HUES64 (cell line): ENCODE data around the gene IMPG1.
A peak's percentile ranks its signal among the peaks of the same experiment; 100 is the strongest.

ENCODE experiments used
- H3K27ac ChIP-seq: 2 replicates; pipeline ENCODE4 v1.7.0; 2013; ENCODE audit warnings: low read depth, low read length, inconsistent platforms
- H3K27me3 ChIP-seq: 2 replicates; pipeline ENCODE4 v1.6.1; 2013; ENCODE audit warnings: mild to moderate bottlenecking, low read length; ENCODE audit not compliant: insufficient read depth
- H3K36me3 ChIP-seq: 2 replicates; pipeline ENCODE4 v1.6.1; 2013; ENCODE audit warnings: mild to moderate bottlenecking, low read length; ENCODE audit not compliant: insufficient read depth
- H3K4me1 ChIP-seq: 2 replicates; pipeline ENCODE4 v1.6.1; 2013; ENCODE audit warnings: mild to moderate bottlenecking, low read length, moderate library complexity; ENCODE audit not compliant: insufficient read depth
- H3K4me3 ChIP-seq: 2 replicates; pipeline ENCODE4 v1.5.1; 2013; ENCODE audit warnings: mild to moderate bottlenecking, low read length, moderate library complexity
- H3K9ac ChIP-seq: 2 replicates; pipeline ENCODE4 v1.6.1; 2013; ENCODE audit warnings: mild to moderate bottlenecking, low read depth, low read length
- H3K9me3 ChIP-seq: 2 replicates; pipeline ENCODE4 v1.6.1; 2013; ENCODE audit warnings: low read depth, low read length; ENCODE audit not compliant: insufficient read depth
- WGBS: fragments of 150-250, 120-280 bp; methylation state at CpG from one replicate; pipeline ENCODE4 v1.1.7; 2013; ENCODE audit warnings: missing lambda C conversion rate; 5-methylcytosine and 5-hydroxymethylcytosine counted together

IMPG1 gene

DNA sequence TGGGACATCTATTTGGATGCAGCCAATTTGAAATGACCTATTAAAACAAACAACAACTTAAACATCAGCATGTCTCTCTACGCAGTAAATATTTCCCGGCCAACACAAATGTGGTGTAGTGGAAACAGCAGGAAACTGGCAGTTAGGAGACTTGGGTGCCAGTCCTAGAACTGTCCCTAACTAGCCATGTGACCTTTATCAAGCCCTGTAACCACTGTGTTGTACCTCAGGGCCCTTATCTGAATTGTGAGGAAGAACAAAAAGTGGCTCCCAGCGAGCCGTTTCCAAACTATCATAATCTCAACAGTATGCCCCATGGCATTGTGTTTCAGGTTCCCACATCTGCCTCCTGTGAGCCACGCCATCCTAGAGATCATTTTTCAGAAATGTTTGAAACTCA, 124.5 kb downstream of the IMPG1 start:
- Histone ChIP-seq H3K27me3 (no peaks in the 10 kb centered on the region), H3K27ac (no peak overlapping the region), H3K9ac (no peak overlapping the region), H3K4me1 (peaks cover 16% of the 10 kb centered on the region), H3K36me3 (no peaks in the 10 kb centered on the region), H3K9me3 (no peaks in the 10 kb centered on the region), H3K4me3 (no peak overlapping the region)
- 90% methylated on average over 5 of the region's 5 CpGs for WGBS

DNA sequence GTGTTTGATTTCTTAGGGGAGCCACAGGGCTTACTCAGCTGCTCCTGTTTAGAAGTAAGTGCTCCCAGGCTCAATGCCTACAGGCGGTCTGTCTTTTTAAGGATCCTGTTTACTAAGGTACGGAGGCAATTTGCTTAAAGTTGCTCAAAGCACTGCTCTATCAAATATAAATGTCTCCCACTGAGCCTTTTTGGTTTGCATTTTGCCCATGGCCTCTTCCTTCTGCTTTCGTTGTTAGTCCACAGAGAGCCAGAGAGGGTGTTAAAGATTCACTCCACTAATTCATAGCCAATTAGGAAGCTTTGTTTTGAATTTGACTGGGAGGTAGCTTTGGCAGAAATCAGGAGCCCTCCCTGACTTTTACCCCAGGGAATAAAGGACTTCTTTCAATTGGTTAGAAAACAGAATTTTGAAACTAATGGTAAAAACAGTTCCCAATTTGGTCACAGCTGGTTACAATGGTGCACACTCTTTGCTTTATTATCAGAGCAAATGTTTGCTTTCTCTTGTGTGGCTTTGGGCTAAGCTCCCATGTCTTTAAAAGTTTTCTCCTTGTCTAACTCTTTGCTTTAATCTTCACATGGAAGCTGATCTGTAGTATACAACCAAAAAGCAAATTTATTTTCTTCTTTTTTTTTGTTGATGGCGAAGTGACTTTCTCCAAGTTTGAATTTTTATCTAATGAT, 126.2 kb downstream of the IMPG1 start:
- 13% methylated on average over 3 of the region's 4 CpGs for WGBS
- Histone ChIP-seq H3K27me3 (no peaks in the 10 kb centered on the region), H3K36me3 (no peaks in the 10 kb centered on the region), H3K4me1 (peaks cover 16% of the 10 kb centered on the region), H3K27ac (no peak overlapping the region), H3K9ac (no peak overlapping the region), H3K9me3 (no peaks in the 10 kb centered on the region), H3K4me3 (no peak overlapping the region)

DNA sequence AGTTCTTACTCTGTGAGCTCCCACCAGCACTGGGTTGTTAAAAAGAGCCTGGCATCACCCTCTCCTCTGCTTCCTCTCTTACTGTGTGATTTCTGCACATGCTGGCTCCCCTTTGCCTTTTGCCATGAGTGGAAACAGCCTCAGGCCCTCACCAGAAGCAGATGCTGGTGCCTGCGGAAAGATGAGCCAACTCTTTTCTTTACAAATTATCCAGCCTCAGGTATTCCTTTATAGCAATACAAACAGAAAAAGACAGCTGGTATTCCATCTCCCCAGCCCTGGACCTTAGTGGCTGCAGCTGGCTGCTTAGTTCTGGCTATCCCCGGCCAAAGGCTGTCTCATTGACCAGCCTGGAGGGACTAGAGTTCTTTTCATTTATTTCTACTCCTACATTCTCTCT, 129.1 kb downstream of the IMPG1 start:
- H3K36me3 ChIP-seq: no peaks in the 10 kb centered on the region
- no peak overlapping the region for H3K4me3 ChIP-seq
- WGBS: 92% methylated on average over 2 of the region's 2 CpGs
- peaks cover 16% of the 10 kb centered on the region for H3K4me1 ChIP-seq
- H3K9me3 ChIP-seq: no peaks in the 10 kb centered on the region
- H3K9ac ChIP-seq: no peak overlapping the region
- no peaks in the 10 kb centered on the region; the same call in 1 of the 2 replicates for H3K27me3 ChIP-seq
- H3K27ac ChIP-seq: no peak overlapping the region

DNA sequence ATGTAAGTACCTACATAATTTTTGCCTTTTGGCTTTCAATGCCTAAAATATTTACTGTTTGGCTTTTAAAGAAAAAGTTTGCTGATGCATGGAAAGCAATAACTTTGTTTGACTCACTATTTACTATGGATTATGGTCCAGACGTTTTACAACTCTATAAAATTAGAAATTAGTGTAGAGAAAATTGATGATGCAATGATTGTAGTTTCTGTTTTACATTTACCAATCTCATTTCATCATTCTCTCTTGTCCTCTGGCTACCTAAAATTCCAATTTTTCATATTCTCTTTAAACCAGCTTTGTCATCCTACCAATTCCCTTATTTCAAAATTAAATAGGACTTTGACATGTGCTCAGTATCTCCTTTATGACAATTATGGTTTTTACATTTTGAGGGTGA, 131.0 kb downstream of the IMPG1 start:
- WGBS: 80% methylated on average over 1 of the region's 1 CpG
- Histone ChIP-seq H3K4me3 (no peak overlapping the region), H3K36me3 (no peaks in the 10 kb centered on the region), H3K4me1 (peaks cover 8% of the 10 kb centered on the region), H3K9me3 (no peaks in the 10 kb centered on the region), H3K9ac (no peak overlapping the region), H3K27ac (no peak overlapping the region), H3K27me3 (peaks cover under 1% of the 10 kb centered on the region; the same call in 1 of the 2 replicates)

DNA sequence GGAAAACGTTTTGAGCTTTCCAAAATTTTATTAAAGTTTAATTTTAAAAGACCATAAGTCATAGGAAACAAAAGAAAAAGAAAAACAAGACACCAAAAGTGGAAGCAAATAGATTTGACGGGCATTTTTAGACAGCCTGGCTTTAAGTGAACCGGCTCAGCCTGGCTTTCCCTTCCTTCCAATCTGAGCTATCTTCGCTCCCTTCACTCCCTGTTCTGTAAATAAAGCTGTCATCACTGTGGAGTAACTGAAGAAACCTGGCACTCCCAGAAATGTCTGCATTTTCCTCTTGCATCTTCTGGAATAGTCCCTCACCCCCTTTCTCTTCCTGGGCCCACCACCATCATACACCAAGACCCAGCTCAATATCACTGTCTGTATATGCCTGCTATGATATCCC, 131.9 kb downstream of the IMPG1 start:
- Histone ChIP-seq H3K27me3 (peaks cover 9% of the 10 kb centered on the region), H3K36me3 (no peaks in the 10 kb centered on the region), H3K9ac (no peak overlapping the region), H3K4me1 (peaks cover 4% of the 10 kb centered on the region), H3K27ac (no peak overlapping the region), H3K9me3 (no peaks in the 10 kb centered on the region), H3K4me3 (no peak overlapping the region)
- WGBS: 79% methylated on average over 3 of the region's 4 CpGs

DNA sequence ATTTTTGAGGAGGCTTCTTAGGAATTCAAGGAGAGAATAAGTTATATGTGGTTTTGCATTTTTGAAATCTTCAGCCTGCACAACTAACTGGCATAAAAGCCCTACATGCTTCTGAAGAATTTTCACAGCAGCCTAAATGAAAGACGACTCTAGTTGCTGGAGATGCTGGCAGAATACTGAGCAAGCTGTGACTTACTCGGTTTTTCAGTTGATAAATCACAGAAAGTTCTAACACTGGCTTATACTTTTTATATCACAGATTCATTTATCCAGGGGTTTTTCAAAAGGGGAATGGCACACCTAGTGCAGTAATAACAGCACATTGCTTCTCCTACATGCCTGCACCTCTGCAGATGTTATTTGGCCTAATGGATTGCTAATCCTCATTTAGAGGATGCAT, 134.6 kb downstream of the IMPG1 start:
- Histone ChIP-seq H3K36me3 (no peaks in the 10 kb centered on the region), H3K27ac (no peak overlapping the region), H3K9me3 (no peaks in the 10 kb centered on the region), H3K9ac (no peak overlapping the region), H3K4me1 (peaks cover 12% of the 10 kb centered on the region), H3K4me3 (no peak overlapping the region), H3K27me3 (peaks cover 19% of the 10 kb centered on the region)
- 75% methylated on average over 2 of the region's 2 CpGs for WGBS

DNA sequence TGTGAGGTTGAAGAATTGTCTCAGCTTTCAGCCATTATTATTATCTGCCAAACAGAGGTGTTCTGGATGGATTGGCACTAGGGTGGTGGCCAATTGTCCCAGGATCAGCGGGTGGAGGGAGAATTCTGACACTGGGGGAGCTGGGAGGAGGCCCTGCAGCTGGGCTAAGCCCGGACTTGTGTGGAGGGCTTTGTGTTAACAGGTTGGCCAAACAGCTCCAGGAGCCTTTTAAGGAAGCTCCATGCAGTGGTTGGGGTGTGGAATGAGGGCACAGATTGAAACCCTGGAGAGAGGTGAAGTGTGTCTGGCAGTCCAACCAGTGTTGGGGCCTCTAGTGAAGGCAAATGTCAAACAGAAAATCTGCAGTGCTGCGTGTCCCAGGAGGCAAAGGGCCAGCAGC, 135.8 kb downstream of the IMPG1 start:
- WGBS: 88% methylated on average over 3 of the region's 3 CpGs
- Histone ChIP-seq H3K36me3 (no peaks in the 10 kb centered on the region), H3K4me1 (peaks cover 12% of the 10 kb centered on the region), H3K9ac (no peak overlapping the region), H3K9me3 (no peaks in the 10 kb centered on the region), H3K4me3 (no peak overlapping the region), H3K27me3 (peaks cover 19% of the 10 kb centered on the region), H3K27ac (no peak overlapping the region)

DNA sequence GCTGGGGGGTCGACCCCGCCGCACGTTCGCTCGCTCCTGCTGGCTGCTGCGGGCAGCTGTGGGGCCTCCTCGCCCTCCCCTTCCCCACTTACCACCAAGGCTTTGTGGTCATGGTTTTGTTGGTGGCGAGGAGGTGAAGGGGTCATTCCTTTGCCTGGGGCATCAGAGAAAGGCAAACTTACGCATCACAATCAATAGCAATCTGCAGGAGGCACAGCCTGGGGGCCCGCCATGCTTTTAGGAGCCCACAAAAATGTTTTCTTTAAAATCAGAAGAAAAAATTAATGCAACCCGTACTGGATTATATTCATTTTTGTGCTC, 137.0 kb downstream of the IMPG1 start:
- H3K4me3 ChIP-seq: peak overlapping the region; percentile 55
- peaks cover 19% of the 10 kb centered on the region for H3K27me3 ChIP-seq
- no peak overlapping the region; the same call in 1 of the 2 replicates for H3K27ac ChIP-seq
- no peaks in the 10 kb centered on the region for H3K9me3 ChIP-seq
- H3K36me3 ChIP-seq: no peaks in the 10 kb centered on the region
- WGBS: 9% methylated on average over 9 of the region's 12 CpGs
- 0 out of 2 replicates have a peak overlapping the region, but pooled peaks have one; percentile 15 for H3K9ac ChIP-seq
- H3K4me1 ChIP-seq: peaks cover 12% of the 10 kb centered on the region

DNA sequence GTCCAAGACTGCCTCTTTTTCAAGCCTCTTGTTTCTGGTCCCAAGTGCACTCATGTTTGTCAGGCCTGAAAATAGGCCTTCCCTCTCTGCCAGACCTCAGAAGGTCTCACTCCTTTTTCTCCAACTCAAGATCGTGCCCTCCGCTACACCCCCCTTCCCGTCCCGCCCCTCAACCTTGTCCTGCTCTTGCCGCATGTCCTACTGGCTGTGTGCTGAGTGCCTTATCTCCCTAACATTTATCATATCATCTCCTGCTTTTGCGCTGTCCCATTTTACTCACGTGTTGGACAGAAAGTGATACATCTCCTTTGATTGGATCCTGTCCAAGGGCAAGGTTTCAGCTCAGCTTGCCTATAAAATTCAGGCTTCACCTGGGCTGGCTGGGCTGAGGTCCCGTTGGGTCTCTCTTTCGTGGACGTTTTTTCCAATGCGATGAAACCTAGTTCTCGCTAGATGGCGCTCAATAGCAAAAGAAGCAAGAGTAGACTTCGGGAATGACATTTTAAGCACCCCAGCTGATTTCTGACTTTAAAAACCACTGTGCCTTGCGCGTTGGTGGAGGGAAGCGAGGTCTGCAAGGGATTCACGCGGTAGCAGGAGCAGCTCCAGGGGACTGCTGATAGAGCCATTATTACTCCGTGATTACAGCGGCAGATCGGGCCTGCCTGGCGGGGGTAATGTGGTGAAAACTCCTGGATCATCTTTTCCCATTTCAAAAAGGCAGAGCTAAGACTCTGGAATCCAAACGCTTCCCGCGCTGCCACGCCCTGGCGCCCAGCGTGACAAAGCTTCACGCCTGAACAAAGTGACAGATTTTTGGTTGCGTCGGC, 137.6 kb downstream of the IMPG1 start:
- Histone ChIP-seq H3K27ac (no peak overlapping the region; the same call in 1 of the 2 replicates), H3K9ac (0 out of 2 replicates have a peak overlapping the region, but pooled peaks have one; percentile 15), H3K4me1 (peaks cover 12% of the 10 kb centered on the region), H3K9me3 (no peaks in the 10 kb centered on the region), H3K4me3 (peak overlapping the region; percentile 55), H3K36me3 (no peaks in the 10 kb centered on the region), H3K27me3 (peaks cover 19% of the 10 kb centered on the region)
- 13% methylated on average over 32 of the region's 32 CpGs for WGBS

DNA sequence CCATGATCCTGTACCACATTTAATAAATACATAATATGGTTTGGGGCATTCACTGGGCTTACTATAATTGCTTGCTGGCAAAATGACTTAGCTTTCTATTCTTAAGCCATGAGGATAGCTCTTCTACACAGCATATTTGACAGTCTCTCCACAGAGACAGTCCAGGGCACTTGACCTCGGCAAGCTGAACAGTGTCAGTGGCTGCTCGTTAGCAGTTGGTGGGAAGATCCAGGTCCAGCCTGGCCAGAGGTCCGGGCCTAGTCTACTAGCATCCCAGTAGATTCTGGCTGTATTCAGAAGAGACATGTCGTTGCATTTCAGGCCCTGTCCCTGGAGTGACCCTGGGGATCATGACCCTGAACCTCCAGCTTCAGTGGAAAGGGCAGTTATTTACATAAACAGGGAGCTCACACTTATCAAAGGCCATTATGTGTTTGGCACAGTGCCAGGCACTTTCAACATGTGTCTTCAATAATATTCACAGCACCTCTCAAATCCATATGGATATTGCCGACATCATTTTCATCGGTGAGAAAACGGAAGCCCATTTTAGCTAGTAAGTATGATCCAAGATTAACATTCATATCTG, 139.0 kb downstream of the IMPG1 start:
- H3K36me3 ChIP-seq: no peaks in the 10 kb centered on the region

DNA sequence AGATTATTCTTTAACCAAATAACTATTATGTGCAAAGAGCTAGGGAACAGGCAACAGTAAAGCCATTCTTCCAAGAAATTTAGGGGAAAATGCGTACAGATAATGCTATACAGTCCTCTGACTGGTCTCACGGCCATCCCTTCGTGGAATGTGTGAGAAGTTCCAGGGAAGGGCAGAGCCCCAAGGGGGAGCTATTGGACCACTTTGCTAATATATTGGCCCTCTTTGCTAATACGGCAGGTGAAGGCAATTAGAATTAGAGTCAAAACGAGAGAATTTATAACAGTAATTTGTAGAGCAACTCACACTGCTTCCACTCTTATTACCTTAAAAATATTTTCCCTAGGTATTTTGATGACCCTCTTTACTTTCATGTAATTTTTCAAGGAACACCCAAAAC, 140.4 kb downstream of the IMPG1 start:
- Histone ChIP-seq H3K4me1 (peaks cover 12% of the 10 kb centered on the region), H3K27me3 (peaks cover 19% of the 10 kb centered on the region), H3K27ac (no peak overlapping the region), H3K36me3 (no peaks in the 10 kb centered on the region), H3K9me3 (no peaks in the 10 kb centered on the region), H3K4me3 (no peak overlapping the region), H3K9ac (no peak overlapping the region)
- 36% methylated on average over 5 of the region's 5 CpGs for WGBS

More for the DNA sequence above, 139.0 kb downstream of the IMPG1 start:
- no peak overlapping the region for H3K27ac ChIP-seq
- no peak overlapping the region for H3K4me3 ChIP-seq
- no peak overlapping the region for H3K9ac ChIP-seq
- H3K4me1 ChIP-seq: peaks cover 12% of the 10 kb centered on the region
- WGBS: 86% methylated on average over 7 of the region's 7 CpGs
- no peaks in the 10 kb centered on the region for H3K9me3 ChIP-seq
- H3K27me3 ChIP-seq: peaks cover 19% of the 10 kb centered on the region
